Lung microvascular endothelial cell (primary cell): ENCODE results near the gene ZCRB1. TPM values are rescaled to one million over a fixed set of nuclear protein-coding genes. Genes with fewer than 3 reads are reported as not detected.
"Not testable (repeated sequence)": the region's sequence is repeated elsewhere in the genome, so short reads cannot be mapped to it uniquely, and the experiment has no call there.

Experiments
- DNase-seq, 2 donors: peaks; one replicate each; pipeline versions ENCODE4 v3.0.0 to v3.0.0-alpha.2; 2010; ENCODE audit warnings: low read depth in 2 of 2
- total RNA-seq: library from RNA; depleted of rRNA; stranded (reverse); fragments of >200 nt; gene quantifications from 2 replicates; pipeline ENCODE4 v1.2.1, GENCODE V29; 2014

The ZCRB1 gene
- total RNA-seq, 1 donor from 2014 or later = 31.9 TPM

- not testable (repeated sequence) for DNase-seq
Observed at GRCh38 chr12:42330097-42330496, 4.2 kb upstream of the ZCRB1 start.

- DNase-seq = no peak
Observed at GRCh38 chr12:42327227-42327590, 1.3 kb upstream of the ZCRB1 start.

GRCh38 chr12:42326541-42327226 is 790 bp upstream of the ZCRB1 start:
- peak; percentile 25 to 30 for DNase-seq

- DNase-seq = peak in 1 of 2 donors; percentile 43
Observed at GRCh38 chr12:42325326-42325652, 605 bp downstream of the ZCRB1 start.

GRCh38 chr12:42323856-42324255 is 2.0 kb downstream of the ZCRB1 start:
- no peak for DNase-seq

GRCh38 chr12:42322567-42322966 is 3.3 kb downstream of the ZCRB1 start:
- DNase-seq = no peak

GRCh38 chr12:42320796-42321195 is 5.1 kb downstream of the ZCRB1 start:
- DNase-seq = no peak

GRCh38 chr12:42315108-42315507 is 10.8 kb downstream of the ZCRB1 start:
- peak in 1 of 2 donors; percentile 82 for DNase-seq

- DNase-seq = no peak
Observed at GRCh38 chr12:42309996-42310395, 15.9 kb downstream of the ZCRB1 start.

GRCh38 chr12:42308390-42308789 is 17.5 kb downstream of the ZCRB1 start:
- no peak for DNase-seq

GRCh38 chr12:42306297-42306696 is 19.6 kb downstream of the ZCRB1 start:
- no peak for DNase-seq

- peak in 1 of 2 donors; percentile 4 for DNase-seq
Observed at GRCh38 chr12:42299392-42300308, 26.2 kb downstream of the ZCRB1 start.

GRCh38 chr12:42298887-42299286 is 27.0 kb downstream of the ZCRB1 start:
- no peak for DNase-seq

GRCh38 chr12:42296503-42297109 is 29.3 kb downstream of the ZCRB1 start:
- peak; percentile 34 to 42 for DNase-seq

GRCh38 chr12:42291680-42292079 is 34.2 kb downstream of the ZCRB1 start:
- DNase-seq = no peak

- no peak for DNase-seq
Observed at GRCh38 chr12:42288544-42288943, 37.4 kb downstream of the ZCRB1 start.

- no peak for DNase-seq
Observed at GRCh38 chr12:42286741-42287140, 39.2 kb downstream of the ZCRB1 start.

- DNase-seq = no peak
Observed at GRCh38 chr12:42285431-42285830, 40.5 kb downstream of the ZCRB1 start.

- DNase-seq = no peak
Observed at GRCh38 chr12:42284876-42285275, 41.0 kb downstream of the ZCRB1 start.

GRCh38 chr12:42284157-42284556 is 41.7 kb downstream of the ZCRB1 start:
- no peak for DNase-seq

- DNase-seq = no peak
Observed at GRCh38 chr12:42283739-42284138, 42.2 kb downstream of the ZCRB1 start.

GRCh38 chr12:42282294-42282693 is 43.6 kb downstream of the ZCRB1 start:
- DNase-seq = no peak
